ENCODE results near the gene CIROP.

Gene CIROP, protein sequence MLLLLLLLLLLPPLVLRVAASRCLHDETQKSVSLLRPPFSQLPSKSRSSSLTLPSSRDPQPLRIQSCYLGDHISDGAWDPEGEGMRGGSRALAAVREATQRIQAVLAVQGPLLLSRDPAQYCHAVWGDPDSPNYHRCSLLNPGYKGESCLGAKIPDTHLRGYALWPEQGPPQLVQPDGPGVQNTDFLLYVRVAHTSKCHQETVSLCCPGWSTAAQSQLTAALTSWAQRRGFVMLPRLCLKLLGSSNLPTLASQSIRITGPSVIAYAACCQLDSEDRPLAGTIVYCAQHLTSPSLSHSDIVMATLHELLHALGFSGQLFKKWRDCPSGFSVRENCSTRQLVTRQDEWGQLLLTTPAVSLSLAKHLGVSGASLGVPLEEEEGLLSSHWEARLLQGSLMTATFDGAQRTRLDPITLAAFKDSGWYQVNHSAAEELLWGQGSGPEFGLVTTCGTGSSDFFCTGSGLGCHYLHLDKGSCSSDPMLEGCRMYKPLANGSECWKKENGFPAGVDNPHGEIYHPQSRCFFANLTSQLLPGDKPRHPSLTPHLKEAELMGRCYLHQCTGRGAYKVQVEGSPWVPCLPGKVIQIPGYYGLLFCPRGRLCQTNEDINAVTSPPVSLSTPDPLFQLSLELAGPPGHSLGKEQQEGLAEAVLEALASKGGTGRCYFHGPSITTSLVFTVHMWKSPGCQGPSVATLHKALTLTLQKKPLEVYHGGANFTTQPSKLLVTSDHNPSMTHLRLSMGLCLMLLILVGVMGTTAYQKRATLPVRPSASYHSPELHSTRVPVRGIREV

DNA sequence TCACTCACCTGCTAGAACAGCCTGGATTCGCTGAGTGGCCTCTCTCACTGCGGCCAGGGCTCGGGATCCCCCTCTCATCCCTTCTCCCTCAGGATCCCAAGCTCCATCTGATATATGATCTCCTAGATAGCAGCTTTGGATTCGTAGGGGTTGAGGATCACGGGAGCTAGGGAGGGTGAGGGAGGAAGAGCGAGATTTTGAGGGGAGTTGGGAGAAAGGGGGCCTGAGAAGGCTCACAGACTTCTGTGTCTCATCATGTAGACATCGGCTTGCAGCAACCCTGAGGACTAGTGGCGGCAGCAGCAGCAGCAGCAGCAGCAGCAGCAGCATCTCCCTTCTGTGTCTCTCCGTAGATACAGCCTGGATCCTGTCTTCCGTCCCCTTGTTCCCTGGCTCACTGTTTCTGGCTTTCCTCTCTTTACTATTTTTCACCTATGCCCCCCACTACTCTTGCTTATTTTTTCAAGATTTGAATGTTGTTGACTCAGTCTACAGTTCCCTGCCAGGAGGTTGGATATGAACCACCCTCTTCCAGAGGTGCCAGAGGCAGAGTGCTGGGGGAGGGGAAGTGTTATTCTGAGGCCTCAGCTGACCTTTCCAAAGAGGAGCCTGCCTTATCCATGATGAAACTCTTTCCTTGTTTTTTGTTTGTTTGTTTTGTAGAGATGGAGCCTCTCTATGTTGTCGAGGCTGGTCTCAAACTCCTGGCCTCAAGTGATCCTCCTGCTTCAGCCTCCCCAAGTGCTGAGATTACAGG is at the start of gene CIROP:
CIROP (minus strand) TSS at position 399 of the 757 bp plus-strand sequence; CDS start at position 330, 69 bp downstream.
- no peak for DNase-seq (ENCODE audit: low read depth in 2 of 2)

DNA sequence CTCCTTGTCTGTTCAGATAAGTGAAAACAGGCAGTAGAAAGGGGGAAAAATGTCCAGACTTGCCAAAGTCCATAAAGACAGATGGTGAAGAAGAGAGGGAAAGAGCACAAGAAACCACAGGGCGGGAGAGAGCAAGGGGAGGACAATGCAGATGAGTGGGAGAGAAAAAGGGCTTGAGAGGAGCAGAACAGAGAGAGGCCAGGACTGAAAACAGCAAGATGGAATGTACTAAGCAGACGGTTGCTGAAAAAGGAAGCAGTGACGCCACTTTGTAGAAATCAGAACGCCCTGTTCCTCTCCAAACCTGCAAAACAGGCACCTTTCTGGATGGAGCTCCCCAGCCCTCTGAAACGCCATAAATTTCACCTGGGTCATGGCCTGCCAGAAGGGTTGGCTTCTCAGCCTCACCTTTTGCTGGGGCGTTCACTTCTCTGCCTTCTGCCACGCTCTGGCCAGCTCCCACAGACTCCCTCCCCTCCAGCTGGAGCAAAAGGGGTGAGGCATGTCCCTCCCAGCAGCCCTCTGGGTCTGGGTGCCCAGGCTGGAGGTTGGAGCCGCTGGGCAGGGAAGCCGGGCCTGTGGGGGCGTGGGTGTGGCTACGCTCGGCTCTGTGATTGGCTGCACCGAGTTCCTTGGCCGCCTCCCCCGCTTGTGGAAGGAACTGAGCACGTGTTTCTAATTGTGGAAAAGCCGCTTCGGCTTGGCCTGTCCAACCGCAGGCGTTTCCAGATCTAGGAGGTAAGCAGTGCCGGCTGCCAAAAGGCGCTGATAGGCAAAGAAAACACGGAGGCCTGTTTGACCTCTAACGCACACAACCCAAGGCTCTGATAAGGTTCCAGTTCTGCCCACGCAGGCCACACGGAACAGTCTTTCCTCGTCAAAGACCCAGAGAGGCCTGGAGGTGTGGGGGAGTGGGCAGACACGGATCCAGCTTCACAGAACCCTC is 49.3 kb upstream of the CIROP start:
- no peak for DNase-seq (ENCODE audit: low read depth in 2 of 2)

DNA sequence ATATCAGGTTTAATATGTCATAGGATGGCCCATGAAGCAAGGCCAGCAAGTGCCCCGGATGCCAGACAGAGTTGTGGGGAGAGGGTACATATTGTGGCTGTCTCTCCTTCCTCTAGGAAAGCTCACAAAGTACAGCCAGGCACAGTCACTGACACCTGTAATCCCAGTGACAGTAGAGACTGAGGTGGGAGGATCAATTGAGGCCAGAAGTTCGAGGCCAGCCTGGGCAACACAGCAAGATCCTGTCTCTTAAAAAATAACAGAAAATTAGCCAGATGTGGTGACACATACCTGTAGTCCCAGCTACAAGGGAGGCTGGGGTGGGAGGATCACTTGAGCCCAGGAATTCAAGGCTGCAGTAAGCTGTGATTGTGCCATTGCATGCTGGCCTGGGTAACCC is 46.6 kb upstream of the CIROP start:
- DNase-seq (ENCODE audit: low read depth in 2 of 2), result no peak

DNA sequence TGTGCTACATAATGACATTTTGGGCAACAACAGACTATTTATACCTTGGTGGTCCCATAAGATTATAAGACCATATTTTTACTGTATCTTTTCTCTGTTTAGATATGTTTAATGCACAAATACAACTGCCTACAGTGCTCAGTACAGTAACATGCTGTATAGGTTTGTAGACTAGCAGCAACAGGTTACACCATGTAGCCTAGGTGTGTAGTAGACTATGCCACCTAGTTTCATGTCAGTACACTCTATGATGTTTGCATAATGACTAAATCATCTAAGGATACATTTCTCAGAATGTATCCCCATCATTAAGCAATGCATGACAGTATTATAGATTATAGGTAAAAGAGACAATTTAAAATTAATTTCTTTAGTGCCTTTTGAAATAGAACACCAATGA is 45.0 kb upstream of the CIROP start:
- no peak for DNase-seq (ENCODE audit: low read depth in 2 of 2)

DNA sequence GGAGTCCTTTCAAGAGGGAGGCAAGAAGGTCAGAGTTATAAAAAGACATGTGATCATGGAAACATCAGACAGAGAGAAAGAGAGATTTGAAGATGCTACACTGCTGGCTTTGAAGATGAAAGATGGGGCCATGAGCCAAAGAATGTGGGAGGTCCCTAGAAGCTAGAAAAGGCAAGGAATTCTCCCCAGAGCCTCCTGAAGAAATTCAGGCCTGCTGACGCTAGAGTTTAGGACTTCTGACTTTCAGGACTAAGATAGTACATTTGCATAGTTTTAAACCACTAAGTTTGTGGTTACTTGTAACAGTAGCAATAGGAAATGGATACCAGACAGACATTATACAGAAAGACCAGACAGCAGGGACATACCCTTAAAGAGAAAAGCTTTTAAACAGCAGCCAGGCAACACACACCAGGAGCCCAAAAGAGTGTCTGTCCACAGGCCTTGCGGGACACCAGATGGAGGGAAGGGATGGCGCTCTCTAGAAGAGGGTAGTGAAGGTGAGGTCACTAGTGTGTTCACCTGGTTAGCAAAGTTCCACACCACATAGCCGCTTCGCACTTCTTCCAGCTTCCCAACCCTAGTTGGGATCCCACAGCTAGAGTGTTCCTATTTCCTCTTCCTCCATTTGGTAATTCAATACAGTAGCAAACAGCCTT is 43.9 kb upstream of the CIROP start:
- DNase-seq (ENCODE audit: low read depth in 2 of 2), result no peak

DNA sequence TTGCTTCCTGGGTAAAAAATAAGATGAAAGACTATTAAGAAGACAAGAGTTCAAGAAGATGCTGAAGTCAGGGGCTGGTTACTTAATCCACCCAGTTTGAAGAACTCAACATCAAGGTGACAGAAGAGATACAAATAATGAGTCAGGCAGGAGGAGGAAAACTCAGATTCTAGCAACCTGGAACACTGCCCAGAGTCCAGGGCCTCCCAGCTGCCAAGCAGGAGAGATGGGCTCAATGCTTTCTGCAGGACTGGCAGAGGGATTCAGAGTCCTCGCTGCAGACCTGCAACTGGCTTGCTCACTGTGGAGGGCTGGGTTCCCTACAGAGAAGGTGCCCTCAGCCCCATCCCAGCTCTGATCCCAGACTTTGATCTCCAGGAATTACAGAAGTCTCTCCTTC is 42.9 kb upstream of the CIROP start:
- DNase-seq (ENCODE audit: low read depth in 2 of 2), result no peak

DNA sequence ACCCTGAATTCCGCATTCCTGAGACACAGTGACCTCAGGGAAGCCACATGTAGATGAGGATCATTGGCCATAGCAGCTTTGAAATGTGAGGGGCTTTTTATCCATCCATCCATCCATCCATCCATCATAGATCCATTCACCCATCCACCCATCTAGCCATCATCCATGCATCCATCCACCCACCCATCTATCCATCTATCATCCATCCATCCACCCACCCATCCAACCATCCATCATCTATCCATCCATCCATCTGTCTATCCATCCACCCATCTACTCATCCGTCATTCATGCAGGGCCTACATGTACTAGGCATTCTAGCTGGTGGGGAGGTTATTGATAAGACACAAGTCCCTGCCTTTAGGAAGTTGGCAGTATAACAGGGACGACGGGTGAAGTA is 42.2 kb upstream of the CIROP start:
- no peak for DNase-seq (ENCODE audit: low read depth in 2 of 2)

DNA sequence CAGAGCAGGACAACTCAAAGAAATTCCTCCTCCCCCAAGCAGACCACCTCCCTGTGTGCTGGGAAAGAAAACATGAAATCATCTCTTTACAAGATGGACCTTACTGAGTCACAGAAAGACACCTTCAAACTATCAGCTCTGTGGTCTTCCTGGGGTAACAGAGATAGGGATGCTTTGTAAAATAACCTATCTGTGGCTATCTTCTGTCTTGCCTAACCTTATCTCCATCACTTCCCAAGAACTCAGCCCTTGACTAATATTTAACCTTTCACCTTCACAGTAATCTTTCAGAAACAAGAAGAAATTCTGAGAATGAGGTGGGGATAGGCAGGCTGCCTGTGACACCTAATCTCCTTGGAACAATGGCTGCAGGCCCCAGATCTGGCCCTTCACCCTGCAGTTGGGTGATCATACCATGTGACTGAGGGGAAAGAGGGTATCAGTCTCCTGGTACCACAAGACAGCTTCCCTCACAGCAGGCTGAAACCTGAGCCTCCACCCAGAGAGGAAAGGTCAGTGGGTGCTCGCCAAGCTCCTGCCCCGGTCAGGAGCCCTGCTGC is 41.6 kb upstream of the CIROP start:
- DNase-seq (ENCODE audit: low read depth in 2 of 2), result no peak

DNA sequence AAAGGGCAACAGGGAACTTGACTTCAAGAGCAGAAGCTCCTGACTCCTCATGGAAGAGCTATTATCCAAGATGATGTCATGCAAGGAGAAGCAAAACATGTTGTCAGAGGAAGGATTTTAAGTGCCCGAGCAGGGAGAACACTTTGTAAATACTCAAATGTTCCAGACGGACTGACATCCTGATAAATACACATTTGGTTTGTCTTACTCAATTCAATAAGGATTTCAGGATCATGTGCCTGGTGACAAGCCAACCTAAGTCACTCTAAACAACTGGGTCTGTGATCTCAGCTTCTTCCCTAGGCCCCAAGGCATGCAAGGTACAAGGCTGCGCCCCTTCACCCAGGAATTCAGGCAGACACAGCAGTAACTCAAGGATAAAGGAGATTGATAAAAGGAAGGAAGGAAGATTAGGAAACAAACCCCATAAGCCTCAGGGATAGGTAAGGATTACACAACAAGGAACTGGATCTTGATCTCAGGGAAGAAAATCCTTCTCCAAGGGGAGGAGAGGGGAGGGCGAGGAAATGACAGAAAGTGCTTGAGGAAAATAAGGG is 41.1 kb upstream of the CIROP start:
- DNase-seq (ENCODE audit: low read depth in 2 of 2), result no peak

DNA sequence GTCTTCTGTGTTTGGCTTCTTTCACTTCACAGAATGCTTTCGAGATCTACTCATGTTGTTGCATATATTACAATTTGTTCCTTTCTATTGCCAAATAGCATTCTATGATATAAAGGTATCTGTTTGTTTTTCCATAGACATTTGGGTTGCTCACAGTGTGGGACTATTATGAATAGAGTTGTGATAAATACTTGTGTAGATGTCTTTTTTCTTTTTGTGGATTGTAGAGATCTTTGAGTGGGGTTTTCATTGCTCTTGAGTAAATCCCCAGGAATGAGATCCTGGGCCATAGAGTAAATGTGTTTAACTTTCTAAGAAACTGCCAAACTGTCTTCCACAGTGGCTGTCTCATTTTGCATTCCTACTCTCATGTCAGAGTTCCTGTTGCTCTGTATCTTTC is 39.1 kb upstream of the CIROP start:
- no peak for DNase-seq (ENCODE audit: low read depth in 2 of 2)

DNA sequence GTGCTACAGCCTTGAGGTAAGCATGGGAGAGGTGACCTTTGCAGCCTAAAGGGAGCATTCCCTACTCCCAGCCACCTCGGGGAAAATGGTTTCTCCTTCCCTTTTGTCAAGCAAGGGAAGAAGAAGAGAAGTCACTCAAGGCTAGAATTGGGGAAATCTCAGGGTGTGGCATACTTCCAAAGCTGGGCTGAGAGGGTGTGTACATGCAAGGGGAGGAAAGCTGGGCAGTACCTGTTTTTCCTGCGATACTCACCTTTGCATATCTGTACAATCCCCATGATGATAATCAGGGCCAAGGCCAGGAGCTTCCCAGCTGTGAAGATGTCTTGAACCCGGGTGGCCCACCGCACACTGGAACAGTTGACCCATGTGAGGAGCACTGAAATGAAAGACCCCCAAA is 38.0 kb upstream of the CIROP start:
- DNase-seq (ENCODE audit: low read depth in 2 of 2), result no peak

DNA sequence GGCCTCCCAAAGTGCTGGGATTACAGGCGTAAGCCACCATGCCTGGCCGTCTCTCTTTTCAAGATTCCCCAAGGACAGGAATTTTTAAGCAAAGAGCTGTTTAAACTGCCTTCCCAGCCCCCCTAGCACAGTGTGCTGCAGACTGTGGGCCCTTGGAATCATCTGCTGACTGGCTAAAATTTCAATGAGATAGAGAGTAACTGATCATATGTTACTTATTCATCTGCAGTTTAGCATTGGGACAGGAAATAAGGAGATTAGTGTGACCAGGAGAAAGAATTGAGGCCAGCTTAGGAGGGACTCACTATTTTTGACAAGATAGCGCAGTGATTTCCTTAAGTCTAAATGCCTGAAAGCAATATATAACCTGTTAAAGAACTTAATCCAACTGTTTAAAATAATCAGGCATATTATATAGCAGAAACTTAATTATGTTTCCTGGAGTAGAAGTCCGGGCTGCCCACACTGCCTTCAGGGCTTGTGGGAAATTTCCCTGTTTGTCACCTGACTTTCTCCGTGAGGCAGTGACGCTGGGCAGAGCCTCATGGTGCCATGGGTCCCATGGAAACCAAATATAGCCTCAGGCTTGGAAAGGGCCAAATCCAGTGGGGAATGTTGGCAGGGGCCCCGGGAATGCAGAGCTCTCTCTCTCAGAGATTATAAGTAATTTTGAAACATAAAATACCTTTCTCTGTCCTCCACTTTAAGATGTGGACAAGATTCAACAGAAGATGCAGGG is 37.1 kb upstream of the CIROP start:
- no peak for DNase-seq (ENCODE audit: low read depth in 2 of 2)

DNA sequence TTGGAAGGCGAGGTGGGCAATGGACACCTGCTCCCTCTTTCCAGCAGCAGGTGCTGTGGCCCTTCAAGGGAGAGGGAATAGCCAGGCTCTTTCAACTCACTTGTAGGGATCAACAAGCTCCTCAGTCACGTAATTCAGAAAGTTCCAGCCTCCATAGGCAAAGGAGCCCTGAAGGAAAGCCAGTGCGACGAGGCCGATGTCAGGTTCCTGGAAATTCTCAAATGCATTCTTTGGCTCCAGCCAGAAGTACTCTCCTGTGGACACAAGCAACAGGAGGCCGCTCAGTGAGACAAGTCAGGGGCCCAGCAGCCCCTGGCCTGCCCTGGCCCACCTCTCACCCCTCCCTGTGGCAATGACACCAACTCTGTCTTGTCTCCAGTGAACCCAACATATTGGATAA is 35.6 kb upstream of the CIROP start:
- no peak for DNase-seq (ENCODE audit: low read depth in 2 of 2)

DNA sequence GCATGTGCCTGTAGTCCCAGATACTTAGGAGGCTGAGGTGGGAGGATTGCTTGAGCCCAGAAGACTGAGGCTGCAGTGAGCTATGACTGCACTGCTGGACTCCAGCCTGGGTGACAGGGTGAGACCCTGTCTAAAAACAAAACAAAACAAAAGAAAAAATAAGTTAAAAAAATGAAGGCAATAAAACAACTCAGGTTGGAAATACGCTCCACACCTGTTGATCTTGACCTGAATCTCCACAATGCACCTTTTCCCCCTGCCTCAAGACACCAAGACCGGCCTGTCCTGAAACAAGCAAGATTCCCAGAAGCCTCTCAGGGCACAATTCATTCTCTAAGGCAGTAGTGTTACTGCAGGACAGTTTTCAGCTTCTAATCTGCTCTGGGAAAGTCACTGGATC is 35.1 kb upstream of the CIROP start:
- DNase-seq (ENCODE audit: low read depth in 2 of 2), result no peak

DNA sequence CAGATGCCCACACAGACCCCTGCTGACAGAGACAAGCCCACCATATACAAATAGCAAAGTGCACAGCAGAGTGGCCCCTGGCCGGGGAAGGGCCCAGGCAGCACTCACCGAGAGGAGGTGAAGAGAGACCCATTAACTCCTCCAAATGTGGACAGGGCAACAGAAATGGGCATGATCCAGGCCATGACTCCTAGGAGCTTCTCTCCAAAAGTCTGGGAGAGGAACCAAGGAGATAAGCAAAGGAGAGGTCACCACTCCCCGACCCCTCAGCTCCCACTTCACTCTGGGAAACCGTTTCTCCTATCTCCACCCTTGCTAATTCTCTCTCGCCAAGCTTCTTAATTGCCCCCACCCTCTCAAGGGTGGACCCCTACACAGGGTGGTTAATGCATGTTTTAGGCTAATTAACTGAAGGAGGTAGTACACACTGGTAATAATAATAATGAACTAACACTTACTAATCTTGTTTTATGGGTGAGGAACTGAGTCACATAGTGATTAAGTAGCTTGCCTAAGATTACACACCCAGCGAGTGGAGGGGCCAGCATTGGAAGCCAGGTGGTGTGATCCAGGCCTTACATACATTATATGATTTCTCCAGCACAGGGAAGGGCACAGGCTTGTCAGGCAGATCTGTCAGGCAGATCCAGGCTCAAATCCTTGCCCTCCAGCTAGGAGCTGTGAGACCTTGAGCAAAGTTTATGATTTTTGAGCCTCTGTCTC is 33.2 kb upstream of the CIROP start:
- no peak for DNase-seq (ENCODE audit: low read depth in 2 of 2)

DNA sequence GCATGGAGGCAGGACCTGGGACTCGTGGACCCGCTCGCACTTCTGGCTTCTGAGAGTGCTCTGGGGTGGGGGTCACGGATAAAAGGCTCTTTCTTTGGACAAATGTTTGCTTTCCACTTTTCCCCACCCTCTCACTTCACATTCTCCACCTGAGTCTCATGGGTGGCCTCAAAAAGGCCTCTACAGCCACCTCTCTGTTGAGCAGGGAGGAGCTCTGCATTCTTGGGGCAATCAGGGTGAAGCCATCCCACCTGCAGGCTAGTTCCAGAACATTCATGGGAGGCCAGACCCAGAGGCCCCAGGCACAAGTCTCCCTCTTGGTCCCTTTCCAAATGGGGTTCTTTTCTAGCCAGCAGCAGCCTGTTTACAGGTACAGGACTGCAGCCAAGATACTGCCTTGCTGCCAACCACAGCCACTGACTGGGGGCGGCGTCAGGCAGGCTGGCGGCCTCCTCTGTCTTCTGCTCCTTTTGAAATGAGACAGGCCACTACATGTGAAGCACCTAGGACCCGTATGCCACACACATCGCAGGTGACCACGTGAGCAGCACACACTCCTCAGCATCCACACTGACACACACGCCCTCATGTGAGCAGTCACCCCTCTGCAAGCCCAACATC is 32.5 kb upstream of the CIROP start:
- no peak for DNase-seq (ENCODE audit: low read depth in 2 of 2)

DNA sequence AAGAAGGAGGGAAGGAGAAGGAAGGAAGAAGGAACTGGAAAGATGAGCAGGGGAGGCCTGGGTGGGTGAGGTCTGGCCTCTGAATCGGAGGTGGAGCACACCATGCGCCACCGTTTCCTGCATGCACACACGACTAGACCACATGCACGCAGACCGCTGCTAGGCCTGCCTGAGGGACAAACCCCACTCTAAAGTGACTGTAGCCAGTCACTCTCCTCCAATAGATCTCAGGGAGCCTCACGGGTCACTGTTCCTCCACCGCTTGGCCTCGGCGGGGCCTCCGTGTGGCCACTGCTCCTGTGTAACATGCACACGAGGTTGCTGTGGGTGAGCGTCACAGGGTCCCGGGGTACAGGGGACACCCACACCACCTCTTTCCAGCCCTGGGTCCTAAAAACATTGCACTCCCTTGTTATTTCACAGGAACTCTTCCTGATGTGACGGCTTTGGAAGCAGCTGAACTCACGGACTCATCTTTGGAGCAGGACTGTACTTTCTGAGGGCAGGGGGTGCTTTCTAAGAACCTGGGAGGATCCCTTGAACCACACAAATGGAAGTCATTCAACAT is 31.9 kb upstream of the CIROP start:
- DNase-seq (ENCODE audit: low read depth in 2 of 2), result no peak

DNA sequence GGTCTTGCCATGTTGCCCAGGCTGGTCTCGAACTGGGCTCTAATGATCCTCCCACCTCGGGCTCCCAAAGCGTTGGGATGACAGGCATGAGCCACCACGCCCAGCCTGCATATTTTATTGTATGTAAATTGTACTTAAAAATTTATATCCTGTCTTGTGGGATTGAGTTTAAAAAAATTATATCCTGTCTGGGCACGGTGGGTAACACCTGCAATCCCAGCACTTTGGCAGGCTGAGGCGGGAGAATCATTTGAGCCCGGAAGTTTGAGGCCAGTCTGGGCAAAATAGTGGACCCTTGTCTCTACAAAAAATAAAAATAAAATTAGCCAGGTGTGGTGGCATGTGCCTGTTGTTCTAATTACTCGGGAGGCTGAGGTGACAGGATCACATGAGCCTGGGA is 28.2 kb upstream of the CIROP start:
- no peak for DNase-seq (ENCODE audit: low read depth in 2 of 2)
